Measurements from ENCODE around the gene LRP1B.
"Not testable (repeated sequence)": the region's sequence is repeated elsewhere in the genome, so short reads cannot be mapped to it uniquely, and the experiment has no call there.

LRP1B gene

DNA sequence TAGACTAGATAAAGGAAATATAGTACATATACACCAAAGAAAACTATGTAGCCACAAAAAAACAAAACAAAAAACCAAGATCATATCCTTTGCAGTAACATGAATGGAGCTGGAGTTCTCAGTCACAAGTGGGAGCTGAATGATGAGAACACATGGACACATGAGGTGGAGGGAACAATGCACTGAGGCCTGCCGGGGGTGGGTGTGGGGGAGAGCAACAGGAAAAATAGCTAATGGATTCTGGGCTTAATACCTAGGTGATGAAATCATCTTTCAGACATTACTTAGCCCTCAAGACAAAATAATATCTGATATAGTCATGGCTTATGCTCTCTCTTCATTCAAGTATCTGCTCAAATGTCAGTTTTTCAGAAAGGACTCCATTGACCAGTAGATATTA is 930.6 kb downstream of the LRP1B start:
- H3K36me3 Mint-ChIP-seq: no peaks in the 10 kb centered on the region

DNA sequence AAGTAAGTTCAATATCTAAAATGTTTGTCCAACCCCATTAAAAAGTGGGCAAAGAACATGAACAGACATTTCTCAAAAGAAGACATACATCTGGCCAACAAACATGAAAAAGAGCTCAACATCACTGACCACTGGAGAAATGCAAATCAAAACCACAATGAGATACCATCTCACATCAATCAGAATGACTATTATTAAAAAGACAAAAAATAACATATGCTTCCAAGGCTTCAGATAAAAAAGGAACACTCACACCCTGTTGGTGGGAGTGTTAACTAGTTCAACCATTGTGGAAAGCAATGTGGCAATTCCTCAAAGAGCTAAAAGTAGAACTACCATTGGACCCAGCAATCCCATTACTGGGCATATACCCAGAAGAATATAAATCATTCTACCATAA is 931.1 kb downstream of the LRP1B start:
- CTCF ChIA-PET: no interaction called here
- H3K4me3 Mint-ChIP-seq: no peak overlapping the region
- peaks cover 10% of the 10 kb centered on the region for H3K9me3 Mint-ChIP-seq
- no peaks in the 10 kb centered on the region for H3K4me1 Mint-ChIP-seq
- no peak overlapping the region for H3K27ac Mint-ChIP-seq
- DNase-seq: no peak
- H3K27me3 Mint-ChIP-seq: no peaks in the 10 kb centered on the region
- H3K36me3 Mint-ChIP-seq: no peaks in the 10 kb centered on the region

More for the DNA sequence above, 930.6 kb downstream of the LRP1B start:
- Mint-ChIP-seq H3K9me3 (peaks cover 10% of the 10 kb centered on the region), H3K4me3 (no peak overlapping the region), H3K27me3 (no peaks in the 10 kb centered on the region), H3K4me1 (no peaks in the 10 kb centered on the region), H3K27ac (no peak overlapping the region)
- CTCF ChIA-PET: no interaction called here
- no peak for DNase-seq

DNA sequence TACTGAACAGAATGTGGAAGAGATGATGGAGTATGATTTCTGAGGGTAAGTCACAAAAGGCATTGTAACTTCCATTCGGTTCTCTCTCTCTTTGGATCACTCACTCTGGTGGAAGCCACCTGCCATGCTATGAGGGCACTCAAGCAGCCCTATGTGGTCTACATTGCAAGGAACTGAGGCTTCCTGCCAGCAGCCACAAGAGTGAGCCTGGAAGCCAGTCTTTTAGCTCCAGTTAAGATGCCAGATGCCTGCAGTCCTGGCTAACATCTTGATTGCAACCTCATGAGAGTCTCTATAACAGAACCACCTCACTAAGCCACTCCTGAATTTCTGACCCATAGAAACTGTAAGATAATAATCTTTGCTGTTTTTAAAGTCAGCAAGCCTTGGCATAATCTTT is 935.7 kb downstream of the LRP1B start:
- H3K4me1 Mint-ChIP-seq: no peaks in the 10 kb centered on the region
- CTCF ChIA-PET: no interaction called here
- no peaks in the 10 kb centered on the region for H3K36me3 Mint-ChIP-seq
- H3K9me3 Mint-ChIP-seq: peaks cover 10% of the 10 kb centered on the region
- no peaks in the 10 kb centered on the region for H3K27me3 Mint-ChIP-seq
- no peak overlapping the region for H3K27ac Mint-ChIP-seq
- DNase-seq: no peak
- no peak overlapping the region for H3K4me3 Mint-ChIP-seq

DNA sequence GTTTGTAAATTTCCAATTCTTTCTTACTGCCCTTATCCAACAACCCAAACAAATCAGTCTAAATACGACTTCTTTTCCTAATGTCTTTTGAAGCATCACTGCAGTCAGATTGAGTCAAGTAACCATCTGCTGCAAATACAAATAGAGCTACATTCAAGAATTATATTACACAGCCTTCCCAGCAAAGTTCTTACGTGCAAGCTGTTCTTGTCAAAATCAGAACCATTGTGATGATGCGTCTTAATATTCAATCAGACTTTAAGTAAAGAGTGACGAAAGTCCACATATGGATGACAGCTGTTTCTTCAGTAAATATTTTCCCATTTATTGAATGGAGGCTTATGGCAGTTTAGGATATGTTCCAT is 943.8 kb downstream of the LRP1B start:
- Mint-ChIP-seq H3K36me3 (no peaks in the 10 kb centered on the region), H3K27me3 (no peaks in the 10 kb centered on the region), H3K27ac (no peak overlapping the region), H3K9me3 (peaks cover 2% of the 10 kb centered on the region), H3K4me3 (no peak overlapping the region), H3K4me1 (no peaks in the 10 kb centered on the region)
- CTCF ChIA-PET: no interaction called here
- DNase-seq: no peak

DNA sequence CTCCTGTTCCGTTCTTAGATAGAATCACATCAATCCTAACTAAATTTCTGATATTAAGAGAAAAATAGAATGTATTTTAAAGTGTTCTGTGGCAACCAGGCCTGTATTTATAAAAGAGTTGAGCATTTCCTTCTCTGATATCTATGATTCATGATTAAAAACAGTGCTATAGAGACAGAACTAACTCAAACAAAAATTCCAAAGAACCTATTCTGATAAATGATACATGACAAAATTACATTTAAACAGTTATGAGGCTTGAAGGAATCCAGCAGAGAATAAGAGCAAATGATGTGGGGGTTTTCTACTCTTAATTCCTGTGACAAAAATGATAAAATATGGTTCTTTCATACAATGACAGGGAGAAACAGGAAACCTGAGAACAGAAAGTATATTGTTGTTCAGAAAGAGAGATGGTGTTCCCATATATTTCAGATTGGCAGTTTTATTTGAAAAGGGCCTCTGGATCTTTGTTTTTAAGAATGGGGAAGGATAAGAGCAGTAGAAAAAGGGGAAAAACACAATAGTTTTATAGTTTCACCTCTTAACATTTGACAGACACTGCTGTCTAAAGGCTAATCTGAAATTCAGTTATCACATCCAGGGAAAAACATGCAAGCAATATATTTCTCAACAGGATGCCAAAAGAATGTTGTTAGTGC is 944.3 kb downstream of the LRP1B start:
- Mint-ChIP-seq H3K27ac (no peak overlapping the region), H3K9me3 (peaks cover 2% of the 10 kb centered on the region), H3K4me3 (no peak overlapping the region), H3K4me1 (no peaks in the 10 kb centered on the region), H3K27me3 (no peaks in the 10 kb centered on the region), H3K36me3 (no peaks in the 10 kb centered on the region)
- DNase-seq: no peak
- CTCF ChIA-PET: no interaction called here

DNA sequence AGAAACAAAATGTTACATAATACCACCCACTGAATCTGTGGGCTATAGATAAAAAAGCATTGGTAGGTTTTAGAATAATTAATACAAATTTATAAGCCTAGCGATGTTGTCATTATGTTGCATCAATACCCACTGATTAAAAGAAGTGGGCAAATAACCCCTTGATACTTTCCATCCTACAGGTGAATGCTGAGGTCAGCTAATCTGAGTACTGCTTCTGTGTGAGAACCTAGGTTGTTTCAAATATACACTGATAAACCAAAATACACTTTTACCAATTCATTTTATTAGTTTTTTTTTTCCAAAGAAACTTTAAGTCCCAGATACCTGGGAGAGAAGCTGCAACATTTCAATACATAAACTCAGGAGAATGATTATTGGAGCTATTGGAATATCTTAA is 948.6 kb downstream of the LRP1B start:
- CTCF ChIA-PET: no interaction called here
- Mint-ChIP-seq H3K4me1 (no peaks in the 10 kb centered on the region), H3K27me3 (no peaks in the 10 kb centered on the region), H3K9me3 (peaks cover 2% of the 10 kb centered on the region), H3K4me3 (no peak overlapping the region), H3K27ac (no peak overlapping the region), H3K36me3 (no peaks in the 10 kb centered on the region)
- DNase-seq: no peak

DNA sequence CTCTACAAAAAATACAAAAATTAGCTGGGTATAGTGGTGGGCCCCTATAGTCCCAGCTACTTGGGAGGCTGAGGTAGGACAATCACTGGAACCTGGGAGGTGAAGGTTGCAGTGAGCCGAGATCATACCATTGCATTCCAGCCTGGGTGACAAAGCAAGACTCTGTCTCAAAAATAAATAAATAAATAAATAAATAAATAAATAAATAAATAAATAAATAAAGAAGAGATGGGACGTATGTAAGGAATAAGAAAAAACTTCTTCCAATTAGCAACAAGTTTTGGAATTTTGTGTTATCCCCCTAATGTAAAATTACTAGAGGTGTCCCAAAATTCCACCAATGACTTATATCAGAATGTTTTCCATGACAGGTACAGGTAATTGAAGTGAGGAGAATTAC is 961.7 kb downstream of the LRP1B start:
- H3K27ac Mint-ChIP-seq, H3K27me3 Mint-ChIP-seq, CTCF ChIA-PET, H3K36me3 Mint-ChIP-seq, H3K4me1 Mint-ChIP-seq, H3K4me3 Mint-ChIP-seq, H3K9me3 Mint-ChIP-seq, DNase-seq: not testable (repeated sequence)

DNA sequence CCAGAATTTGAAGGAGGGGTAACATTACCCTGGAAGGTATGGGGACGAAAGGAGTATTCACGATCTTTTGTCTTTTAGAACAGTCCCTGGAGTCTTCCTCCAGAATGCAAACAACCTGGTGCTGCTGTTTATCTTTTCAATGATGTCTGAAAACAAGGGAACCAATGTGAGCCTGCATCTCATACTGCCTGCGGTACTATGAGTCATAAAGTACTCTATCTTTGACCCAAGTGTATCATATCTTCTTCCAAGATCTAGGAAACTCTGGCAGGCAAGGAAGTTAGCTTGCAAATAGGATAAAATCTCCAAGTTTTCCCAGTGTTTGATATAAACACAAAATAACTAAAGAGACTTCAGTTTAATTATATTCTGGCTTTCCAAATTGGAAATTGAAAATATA is 968.5 kb downstream of the LRP1B start:
- Mint-ChIP-seq H3K4me3 (no peak overlapping the region), H3K27me3 (no peaks in the 10 kb centered on the region), H3K9me3 (peaks cover 4% of the 10 kb centered on the region), H3K4me1 (no peaks in the 10 kb centered on the region), H3K27ac (no peak overlapping the region), H3K36me3 (no peaks in the 10 kb centered on the region)
- DNase-seq: no peak
- CTCF ChIA-PET: no interaction called here

DNA sequence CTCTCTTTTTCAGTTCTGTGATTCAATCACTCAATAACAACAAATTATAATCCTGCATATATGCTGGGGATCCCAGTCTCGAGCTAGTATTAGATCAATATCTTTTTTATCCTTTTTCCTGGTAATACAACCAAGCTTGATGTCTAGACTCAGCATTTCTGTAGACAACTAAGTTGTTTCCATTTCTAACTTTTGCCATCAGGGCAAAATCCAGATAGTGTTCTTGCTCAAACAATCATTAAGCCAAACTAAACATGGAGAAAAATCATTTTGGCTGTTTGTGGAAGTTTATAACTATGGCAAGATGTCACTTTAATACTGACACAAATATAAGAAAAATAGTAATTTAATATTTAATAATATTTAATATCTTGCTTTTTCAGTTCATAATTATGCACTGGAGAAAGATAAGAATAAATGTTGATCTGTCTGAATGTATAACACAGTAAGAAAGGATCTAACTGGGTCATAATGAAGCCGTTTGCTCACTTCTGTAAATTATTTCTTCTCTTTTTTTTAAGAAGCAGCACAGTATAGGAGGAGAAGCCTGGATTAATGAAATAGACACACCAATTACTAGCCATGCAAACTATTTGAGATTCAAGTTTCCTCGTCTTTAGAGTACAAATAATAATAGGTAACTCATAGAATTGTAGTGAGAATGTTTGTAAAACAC is 979.1 kb downstream of the LRP1B start:
- no peak overlapping the region for H3K27ac Mint-ChIP-seq
- no peaks in the 10 kb centered on the region for H3K4me1 Mint-ChIP-seq
- no peak overlapping the region for H3K4me3 Mint-ChIP-seq
- CTCF ChIA-PET: no interaction called here
- H3K36me3 Mint-ChIP-seq: no peaks in the 10 kb centered on the region
- DNase-seq: no peak
- H3K9me3 Mint-ChIP-seq: no peaks in the 10 kb centered on the region
- no peaks in the 10 kb centered on the region for H3K27me3 Mint-ChIP-seq

DNA sequence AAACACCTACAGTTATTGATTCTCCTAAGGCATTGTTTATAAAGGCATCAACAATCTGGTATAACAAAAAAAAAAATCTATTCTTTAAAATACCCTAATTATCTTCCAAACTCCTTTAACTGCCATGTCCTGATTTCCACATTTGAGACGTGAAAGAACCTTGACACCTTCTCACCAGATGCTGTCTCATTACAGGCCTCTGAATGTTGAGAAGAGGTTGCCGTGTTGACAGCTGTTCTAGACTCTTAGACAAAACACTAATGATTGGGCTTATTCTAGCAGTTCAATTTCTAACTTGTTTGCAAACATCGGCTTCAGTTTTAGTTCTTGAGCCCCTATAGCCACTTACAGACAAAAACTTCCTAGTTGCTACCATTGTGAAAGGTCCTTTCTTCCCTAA is 988.8 kb downstream of the LRP1B start:
- CTCF ChIA-PET: no interaction called here
- Mint-ChIP-seq H3K27ac (no peak overlapping the region), H3K4me3 (no peak overlapping the region), H3K27me3 (no peaks in the 10 kb centered on the region), H3K9me3 (peaks cover 2% of the 10 kb centered on the region), H3K4me1 (peaks cover 2% of the 10 kb centered on the region), H3K36me3 (no peaks in the 10 kb centered on the region)
- no peak for DNase-seq

DNA sequence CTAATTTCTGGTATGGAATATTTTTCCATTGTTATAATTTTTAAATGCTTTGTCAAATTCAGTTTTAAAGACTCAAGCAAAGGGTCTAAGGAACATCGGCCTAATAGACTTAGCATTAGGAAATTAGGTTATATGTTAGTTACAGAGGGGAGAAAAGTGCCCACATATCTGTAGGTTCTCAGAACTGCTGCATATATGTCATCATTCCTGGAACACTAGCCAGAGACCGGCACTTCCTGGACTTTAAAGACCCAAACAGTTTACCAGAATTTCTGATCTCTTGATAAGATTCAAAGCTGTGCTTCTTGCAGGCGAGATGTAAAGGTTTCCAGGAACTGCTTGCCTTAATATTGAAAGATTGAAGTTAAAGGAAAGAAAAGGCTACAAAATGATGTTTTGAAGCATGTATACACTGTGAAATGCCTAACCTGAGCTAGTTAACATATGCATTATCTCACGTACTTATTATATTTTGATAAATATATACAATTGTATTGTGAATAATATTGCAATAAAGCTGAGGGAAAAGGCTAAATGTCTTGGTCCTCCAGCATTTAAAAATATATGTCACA is 993.6 kb downstream of the LRP1B start:
- Mint-ChIP-seq H3K36me3 (no peaks in the 10 kb centered on the region), H3K4me3 (no peak overlapping the region), H3K27me3 (no peaks in the 10 kb centered on the region), H3K4me1 (peaks cover 8% of the 10 kb centered on the region), H3K9me3 (peaks cover 10% of the 10 kb centered on the region), H3K27ac (no peak overlapping the region)
- DNase-seq: no peak
- CTCF ChIA-PET: no interaction called here

DNA sequence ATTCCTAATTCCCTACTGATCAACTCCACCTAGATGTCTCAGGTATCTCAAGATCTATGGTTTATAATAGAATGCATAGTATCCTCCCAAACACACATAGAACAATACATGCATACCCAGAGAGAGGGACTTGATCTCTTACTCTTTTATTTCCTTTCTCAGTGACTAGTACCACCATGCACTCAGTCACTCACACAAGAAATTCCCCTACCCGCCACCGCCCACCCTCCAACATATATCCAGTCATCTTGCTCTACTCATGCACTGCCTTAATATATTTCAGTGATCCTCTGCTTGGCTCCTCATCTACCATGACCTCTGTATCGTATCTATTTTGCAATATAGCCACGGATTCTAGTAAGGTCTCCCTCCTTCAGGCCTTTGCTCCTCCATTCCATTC is 996.9 kb downstream of the LRP1B start:
- Mint-ChIP-seq H3K9me3 (peaks cover 8% of the 10 kb centered on the region), H3K27ac (no peak overlapping the region), H3K4me3 (no peak overlapping the region), H3K36me3 (no peaks in the 10 kb centered on the region), H3K27me3 (no peaks in the 10 kb centered on the region), H3K4me1 (peaks cover 8% of the 10 kb centered on the region)
- CTCF ChIA-PET: no interaction called here
- no peak for DNase-seq

DNA sequence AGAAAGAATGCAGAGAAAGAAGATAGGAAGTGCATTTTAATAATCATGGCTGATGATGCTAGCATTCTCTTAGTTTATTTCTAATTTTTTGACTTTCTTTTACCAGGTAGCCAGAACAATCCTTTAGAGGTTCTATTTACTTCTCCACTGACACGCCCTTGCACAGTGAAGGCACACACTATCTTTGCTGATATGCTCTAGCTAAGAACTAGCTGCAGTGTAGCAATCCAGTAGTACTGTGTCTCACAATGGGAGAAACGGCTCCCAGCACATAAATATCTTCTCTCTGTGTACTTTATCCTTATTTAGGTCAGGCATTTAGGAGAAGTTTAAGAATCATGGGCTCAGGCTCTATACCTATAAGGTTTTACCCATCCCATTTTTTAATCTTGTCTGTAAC is 1005.4 kb downstream of the LRP1B start:
- Mint-ChIP-seq H3K36me3 (no peaks in the 10 kb centered on the region), H3K27ac (no peak overlapping the region), H3K4me1 (no peaks in the 10 kb centered on the region), H3K4me3 (no peak overlapping the region), H3K27me3 (no peaks in the 10 kb centered on the region), H3K9me3 (peaks cover 19% of the 10 kb centered on the region)
- no peak for DNase-seq
- CTCF ChIA-PET: no interaction called here

DNA sequence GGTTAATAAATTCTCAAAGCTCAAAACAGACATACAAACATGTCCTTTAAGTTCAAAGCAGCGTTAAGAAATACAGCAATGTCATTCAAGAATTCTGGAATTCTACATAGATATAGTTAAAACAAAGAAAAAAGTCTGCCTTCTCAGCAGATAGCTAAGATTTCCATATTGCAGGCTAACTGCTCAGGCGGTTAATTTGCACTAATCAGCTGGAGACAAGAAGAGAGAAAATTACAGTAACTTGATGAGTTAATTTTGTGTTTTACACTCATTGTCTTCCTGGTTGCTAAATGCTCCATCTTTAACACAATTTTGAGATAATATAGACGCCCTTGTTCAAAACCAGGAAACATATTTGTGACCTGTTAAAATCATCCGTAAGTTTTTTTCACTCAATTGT is 1012.0 kb downstream of the LRP1B start:
- peaks cover 9% of the 10 kb centered on the region for H3K9me3 Mint-ChIP-seq
- H3K27me3 Mint-ChIP-seq: no peaks in the 10 kb centered on the region
- H3K4me1 Mint-ChIP-seq: no peaks in the 10 kb centered on the region
- no peaks in the 10 kb centered on the region for H3K36me3 Mint-ChIP-seq
- CTCF ChIA-PET: no interaction called here
- H3K27ac Mint-ChIP-seq: no peak overlapping the region
- DNase-seq: no peak
- H3K4me3 Mint-ChIP-seq: no peak overlapping the region

DNA sequence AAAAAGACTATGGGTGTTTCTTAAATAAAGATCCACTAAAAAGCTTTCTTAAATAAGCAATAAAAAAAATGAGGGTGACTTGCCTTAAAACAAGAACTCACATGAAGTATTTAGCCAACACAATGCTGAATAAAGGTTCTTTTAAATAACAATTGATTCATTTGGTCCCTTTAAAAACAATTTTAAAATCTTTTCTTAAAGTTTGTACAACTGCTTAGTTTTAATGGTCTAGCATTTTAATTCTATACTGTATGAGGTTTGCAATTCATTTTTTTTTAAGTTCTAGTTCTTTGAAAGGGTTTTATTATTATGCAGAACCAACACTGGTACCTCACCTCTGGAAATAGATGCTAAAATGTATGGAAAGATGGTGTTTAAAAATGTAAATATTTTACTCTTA is 1017.5 kb downstream of the LRP1B start:
- no peak for DNase-seq
- CTCF ChIA-PET: no interaction called here
- peaks cover 8% of the 10 kb centered on the region for H3K9me3 Mint-ChIP-seq
- H3K27ac Mint-ChIP-seq: no peak overlapping the region
- H3K36me3 Mint-ChIP-seq: no peaks in the 10 kb centered on the region
- no peak overlapping the region for H3K4me3 Mint-ChIP-seq
- H3K27me3 Mint-ChIP-seq: no peaks in the 10 kb centered on the region
- H3K4me1 Mint-ChIP-seq: no peaks in the 10 kb centered on the region

Measured in activated naive CD4-positive, alpha-beta T cell treated with anti-CD3 and anti-CD28 coated beads, Interleukin-2, amount 10 ng/mL, durations not matched to agents 7 days and 5 days (primary cell).